Parathyroid adenoma (tissue), 2 donors: ENCODE data around the gene RAD21L1.
"Not testable (repeated sequence)": the region's sequence is repeated elsewhere in the genome, so short reads cannot be mapped to it uniquely, and the experiment has no call there.

ENCODE experiments used
- H2AFZ ChIP-seq: fragments of 300-600 bp; sonication (generic); one replicate; pipeline ENCODE4 v1.7.0; 2017; ENCODE audit warnings: antibody characterized with exemption, mild to moderate bottlenecking
- H3K27ac ChIP-seq: fragments of 300-600 bp; sonication (generic); one replicate; pipeline ENCODE4 v1.7.0; 2017
- H3K27me3 ChIP-seq: fragments of 300-600 bp; sonication (generic); one replicate; pipeline ENCODE4 v1.7.0; 2017; ENCODE audit warnings: low read length; ENCODE audit not compliant: control insufficient read depth, insufficient read depth
- H3K36me3 ChIP-seq: fragments of 300-600 bp; sonication (generic); one replicate; pipeline ENCODE4 v1.7.0; 2017; ENCODE audit warnings: low read length; ENCODE audit not compliant: control insufficient read depth, insufficient read depth
- H3K4me1 ChIP-seq: fragments of 300-600 bp; sonication (generic); one replicate; pipeline ENCODE4 v1.7.0; 2017; ENCODE audit warnings: control low read depth
- H3K4me2 ChIP-seq: fragments of 300-600 bp; sonication (generic); one replicate; pipeline ENCODE4 v1.7.0; 2017; ENCODE audit warnings: low read length
- H3K4me3 ChIP-seq: fragments of 300-600 bp; sonication (generic); one replicate; pipeline ENCODE4 v1.7.0; 2017; ENCODE audit warnings: low read depth, low read length
- H3K79me2 ChIP-seq: fragments of 300-600 bp; sonication (generic); one replicate; pipeline ENCODE4 v1.7.0; 2017; ENCODE audit warnings: control low read depth
- H3K9ac ChIP-seq: fragments of 300-600 bp; sonication (generic); one replicate; pipeline ENCODE4 v1.7.0; 2017; ENCODE audit warnings: mild to moderate bottlenecking
- H3K9me3 ChIP-seq: fragments of 300-600 bp; sonication (generic); one replicate; pipeline ENCODE4 v1.7.0; 2017; ENCODE audit warnings: low read length; ENCODE audit not compliant: control insufficient read depth
- CTCF ChIP-seq: fragments of 300-600 bp; sonication (generic); IDR thresholded peaks from one replicate; pipeline ENCODE4 v1.7.0; 2017; ENCODE audit warnings: antibody characterized with exemption, mild to moderate bottlenecking
- donor health status: primary hyperparathyroidism.

RAD21L1 gene

GRCh38 chr20:1242530-1242929 lies 16.7 kb downstream of the RAD21L1 start:
- no peaks in the 10 kb centered on the region for H3K27me3 ChIP-seq
- H3K9ac ChIP-seq = no peak overlapping the region
- H3K9me3 ChIP-seq = no peaks in the 10 kb centered on the region
- no peak overlapping the region for H3K27ac ChIP-seq
- H3K4me3 ChIP-seq = no peak overlapping the region
- TF ChIP-seq CTCF = no peak
- no peak overlapping the region for H3K4me2 ChIP-seq
- H3K36me3 ChIP-seq = no peaks in the 10 kb centered on the region
- no peaks in the 10 kb centered on the region for H3K4me1 ChIP-seq
- H2AFZ ChIP-seq = no peak overlapping the region
- no peaks in the 10 kb centered on the region for H3K79me2 ChIP-seq

DNA sequence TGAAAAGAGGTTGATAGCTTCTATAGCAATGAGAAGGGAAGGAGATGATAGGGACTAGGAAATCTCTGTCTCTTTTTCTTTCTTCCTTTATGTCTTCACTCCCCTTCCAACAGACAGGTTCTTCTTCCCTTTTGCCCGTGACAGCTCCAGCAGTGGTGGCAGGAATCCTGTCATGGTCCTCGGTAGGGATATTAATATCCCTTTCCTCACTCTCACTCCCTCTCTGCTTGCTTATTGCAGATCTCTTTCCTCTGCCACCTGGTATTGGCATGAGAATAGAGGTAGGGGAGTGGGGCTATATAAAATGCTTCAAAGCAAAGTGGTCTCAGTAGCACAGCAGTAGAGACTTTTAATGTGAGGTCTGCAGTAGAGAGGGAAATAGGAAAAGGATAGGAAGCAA lies 19.7 kb downstream of the RAD21L1 start:
- Histone ChIP-seq H3K27me3 (no peaks in the 10 kb centered on the region), H3K36me3 (no peaks in the 10 kb centered on the region), H3K9me3 (no peaks in the 10 kb centered on the region), H3K4me3 (no peak overlapping the region), H2AFZ (peak overlapping the region; percentile 18), H3K4me1 (no peaks in the 10 kb centered on the region), H3K9ac (no peak overlapping the region), H3K79me2 (no peaks in the 10 kb centered on the region), H3K4me2 (no peak overlapping the region), H3K27ac (no peak overlapping the region)
- TF ChIP-seq CTCF = no peak

DNA sequence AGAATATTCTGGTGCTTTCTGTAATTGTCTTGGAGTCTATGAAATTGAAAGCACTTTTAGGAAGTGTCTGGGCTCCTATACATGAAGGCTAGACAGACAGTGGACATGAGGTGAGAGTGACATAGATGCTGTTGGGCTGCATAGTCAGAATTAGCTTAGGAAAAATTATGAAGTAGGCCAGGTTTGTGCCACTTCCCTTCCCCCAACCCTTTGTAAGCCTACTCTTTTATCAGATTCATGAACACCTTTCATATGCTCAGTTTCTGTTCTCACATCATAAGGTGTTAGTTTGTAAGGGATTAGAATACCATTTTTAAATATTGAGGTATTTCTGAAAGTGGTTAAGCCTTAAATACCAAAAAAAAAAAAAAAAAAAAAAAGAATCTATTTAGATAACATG lies 21.8 kb downstream of the RAD21L1 start:
- TF ChIP-seq CTCF = no peak
- Histone ChIP-seq H3K9ac (no peak overlapping the region), H3K4me3 (no peak overlapping the region), H3K4me1 (no peaks in the 10 kb centered on the region), H3K27ac (no peak overlapping the region), H3K79me2 (no peaks in the 10 kb centered on the region), H3K9me3 (no peaks in the 10 kb centered on the region), H3K27me3 (no peaks in the 10 kb centered on the region), H2AFZ (no peak overlapping the region), H3K4me2 (no peak overlapping the region), H3K36me3 (no peaks in the 10 kb centered on the region)

- not testable (repeated sequence) for H3K27ac ChIP-seq, H3K4me3 ChIP-seq, H3K27me3 ChIP-seq, H2AFZ ChIP-seq, H3K4me1 ChIP-seq, H3K36me3 ChIP-seq, H3K4me2 ChIP-seq, H3K9ac ChIP-seq, H3K79me2 ChIP-seq, H3K9me3 ChIP-seq
These were observed 24.4 kb downstream of the RAD21L1 start for GRCh38 chr20:1250282-1250681.

DNA sequence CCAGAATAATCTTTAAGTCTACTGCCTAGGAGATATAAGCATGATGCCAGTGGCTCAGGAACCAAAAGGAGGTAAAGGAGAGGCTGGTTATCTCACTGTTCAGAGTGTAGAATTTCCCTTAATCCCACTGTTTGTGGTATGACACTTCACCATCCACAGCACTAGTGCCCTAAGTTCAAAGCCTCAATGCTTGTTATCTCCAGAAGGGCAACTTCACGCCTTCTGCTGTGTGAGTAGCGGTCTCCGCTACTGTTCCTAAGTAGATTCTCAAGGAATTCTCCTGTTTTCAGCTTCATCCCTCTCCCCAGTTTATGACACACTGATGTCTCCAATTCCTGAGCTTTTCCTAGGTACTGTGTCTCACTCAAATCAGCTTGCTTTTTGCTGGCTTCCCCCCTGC lies 26.6 kb downstream of the RAD21L1 start:
- H3K36me3 ChIP-seq = no peaks in the 10 kb centered on the region
- no peak for TF ChIP-seq CTCF
- H3K4me1 ChIP-seq = no peaks in the 10 kb centered on the region
- no peak overlapping the region for H3K9ac ChIP-seq
- no peak overlapping the region for H3K27ac ChIP-seq
- no peak overlapping the region for H3K4me2 ChIP-seq
- no peaks in the 10 kb centered on the region for H3K9me3 ChIP-seq
- H3K79me2 ChIP-seq = no peaks in the 10 kb centered on the region
- no peaks in the 10 kb centered on the region for H3K27me3 ChIP-seq
- no peak overlapping the region for H2AFZ ChIP-seq
- H3K4me3 ChIP-seq = no peak overlapping the region
